Neural cell (in vitro differentiated cells): Measurements from ENCODE around the gene METTL2B.
"Not testable (repeated sequence)": the region's sequence is repeated elsewhere in the genome, so short reads cannot be mapped to it uniquely, and the experiment has no call there.

ENCODE experiments used
- CTCF ChIP-seq: fragments of 450-650 bp; IDR thresholded peaks from 2 replicates; pipeline ENCODE4 v1.5.1; 2014; ENCODE audit warnings: antibody characterized with exemption, mild to moderate bottlenecking, moderate library complexity; ENCODE audit not compliant: poor library complexity, severe bottlenecking
- EP300 ChIP-seq: fragments of 450-650 bp; conservative IDR thresholded peaks from 2 replicates; pipeline ENCODE4 v1.6.1; 2014; ENCODE audit warnings: antibody characterized with exemption, mild to moderate bottlenecking, moderate library complexity; ENCODE audit not compliant: poor library complexity, severe bottlenecking
- EZH2 ChIP-seq: fragments of 200-600, 300-800 bp; shearing (Covaris generic), sonication (generic); IDR thresholded peaks from 2 replicates; pipeline ENCODE4 v1.6.1; 2014; ENCODE audit warnings: antibody characterized with exemption, low read length, borderline replicate concordance, mild to moderate bottlenecking; ENCODE audit not compliant: insufficient read depth, poor library complexity, severe bottlenecking
- POLR2AphosphoS5 ChIP-seq: IDR thresholded peaks from 2 replicates; pipeline ENCODE4 v1.6.1; 2012
- RAD21 ChIP-seq: fragments of 450-650 bp; conservative IDR thresholded peaks from 2 replicates; pipeline ENCODE4 v1.6.1; 2014; ENCODE audit warnings: antibody characterized with exemption, mild to moderate bottlenecking, moderate library complexity
- REST ChIP-seq: IDR thresholded peaks from 2 replicates; pipeline ENCODE4 v1.6.1; 2012; ENCODE audit warnings: borderline replicate concordance
- SMC3 ChIP-seq: fragments of 450-650 bp; conservative IDR thresholded peaks from 2 replicates; pipeline ENCODE4 v1.6.1; 2014; ENCODE audit warnings: antibody characterized with exemption, mild to moderate bottlenecking, moderate library complexity; ENCODE audit not compliant: poor library complexity

GRCh38 chr7:128479082-128479481 lies 2.5 kb downstream of the METTL2B start:
- not testable (repeated sequence) for TF ChIP-seq CTCF, EZH2, POLR2AphosphoS5, RAD21, REST, EP300, SMC3
